Esophagus (tissue), 2 donors: ENCODE measurements around the gene OR7E24. TPM values are rescaled to one million over a fixed set of nuclear protein-coding genes. Genes with fewer than 3 reads are reported as not detected.
"Not testable (repeated sequence)": the region's sequence is repeated elsewhere in the genome, so short reads cannot be mapped to it uniquely, and the experiment has no call there.

Experiments
- H3K27ac ChIP-seq, 2 donors: one replicate each; pipeline ENCODE4 v1.5.1; 2013; ENCODE audit warnings: low read depth in 2 of 2, mild to moderate bottlenecking in 2 of 2, inconsistent platforms in 1 of 2, low read length in 1 of 2, moderate library complexity in 1 of 2
- H3K27me3 ChIP-seq, 2 donors: one replicate each; pipeline ENCODE4 v1.6.1; 2013; ENCODE audit warnings: low read length in 2 of 2, control low read depth in 1 of 2, mild to moderate bottlenecking in 1 of 2; ENCODE audit not compliant: insufficient read depth in 2 of 2, control insufficient read depth in 1 of 2
- H3K36me3 ChIP-seq, 2 donors: one replicate each; pipeline ENCODE4 v1.6.1; 2013; ENCODE audit warnings: low read length in 1 of 2; ENCODE audit not compliant: control insufficient read depth in 2 of 2, insufficient read depth in 2 of 2
- H3K4me1 ChIP-seq, 2 donors: one replicate each; pipeline ENCODE4 v1.6.1; 2013; ENCODE audit warnings: low read length in 1 of 2; ENCODE audit not compliant: control insufficient read depth in 2 of 2, insufficient read depth in 2 of 2
- H3K4me3 ChIP-seq, 2 donors: one replicate each; pipeline ENCODE4 v1.5.1; 2013; ENCODE audit warnings: low read length in 2 of 2, mild to moderate bottlenecking in 2 of 2, low read depth in 1 of 2, moderate library complexity in 1 of 2
- H3K9me3 ChIP-seq, 2 donors: one replicate each; pipeline ENCODE4 v1.6.1; 2013; ENCODE audit warnings: mild to moderate bottlenecking in 2 of 2, low read depth in 1 of 2, low read length in 1 of 2, moderate library complexity in 1 of 2; ENCODE audit not compliant: control insufficient read depth in 2 of 2, insufficient read depth in 1 of 2
- WGBS, 2 donors: extraction: QIAGEN DNeasy Blood & Tissue Kit; methylation state at CpG; one replicate each; pipeline ENCODE4 v1.1.7; 2013; 5-methylcytosine and 5-hydroxymethylcytosine counted together
- polyA plus RNA-seq, 2 donors: library from polyadenylated mRNA; stranded (reverse); fragments of 200-250 nt; gene quantifications; one replicate each; pipeline ENCODE4 v1.2.3, GENCODE V29; 2013
- donor health status: healthy with polysubstance abuse.
- donor health status: Bipolar disorder and iron deficiency.

The OR7E24 gene
- polyA plus RNA-seq: not detected

DNA sequence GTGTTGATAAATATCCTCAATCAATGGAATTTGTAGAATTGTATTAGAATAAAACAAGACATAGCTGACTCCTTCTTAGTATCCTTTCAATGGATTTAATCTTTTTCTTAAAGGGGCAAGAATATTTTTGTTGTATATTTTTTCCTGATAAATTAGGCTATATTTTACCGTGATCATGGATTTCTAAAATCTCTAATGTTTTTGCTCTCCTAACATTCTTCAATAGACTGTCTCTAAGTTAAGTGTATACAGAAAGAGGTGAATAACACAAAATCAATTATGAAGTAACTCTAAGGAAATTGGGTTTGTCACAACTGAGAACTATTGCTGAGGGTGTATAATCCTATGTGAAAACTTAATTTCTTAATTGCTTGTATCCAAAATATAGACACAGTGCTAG lies at the start of gene OR7E24:
Gene OR7E24 (plus strand): TSS at position 301 of the 400 bp plus-strand sequence. CDS start 114 bp downstream, outside the sequence.
- H3K4me3 ChIP-seq: no peak within 1 kb of the TSS

DNA sequence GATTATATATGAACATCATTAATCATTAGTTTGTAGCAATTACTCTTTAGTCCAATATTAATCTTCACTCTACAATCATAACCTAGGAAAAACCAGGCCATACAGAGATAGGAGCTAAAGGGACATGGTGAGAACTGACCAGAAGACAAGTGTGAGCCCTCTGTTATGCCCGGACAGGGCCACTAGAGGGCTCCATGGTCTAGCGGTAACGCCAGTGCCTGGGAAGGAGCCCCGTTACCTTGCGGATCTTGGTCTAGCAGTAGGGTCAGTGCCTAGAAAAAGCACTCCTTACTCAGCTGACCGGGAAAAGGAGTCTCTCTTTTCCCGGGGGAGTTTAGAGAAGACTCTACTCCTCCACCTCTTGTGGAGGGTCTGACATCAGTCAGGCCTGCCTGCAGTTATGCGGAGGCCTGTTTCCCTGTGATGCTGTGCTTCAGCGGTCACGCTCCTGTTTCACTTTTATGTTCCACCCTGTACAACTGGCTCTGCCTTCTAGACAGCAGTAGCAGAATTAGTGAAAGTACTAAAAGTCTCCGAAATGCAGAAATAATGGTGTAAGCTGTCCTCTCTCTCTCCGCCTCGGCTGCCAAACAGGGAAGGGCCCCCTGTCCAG lies 45.1 kb upstream of the OR7E24 start:
- Histone ChIP-seq H3K27me3 (no peaks in the 10 kb centered on the region), H3K4me1 (no peaks in the 10 kb centered on the region), H3K9me3 (no peaks in the 10 kb centered on the region), H3K27ac (no peak overlapping the region), H3K4me3 (no peak overlapping the region), H3K36me3 (no peaks in the 10 kb centered on the region)
- 32 to 36% methylated on average over 13 of the region's 13 CpGs for WGBS, 2 donors

More for the DNA sequence above, at the start of gene OR7E24:
- no peaks in the 10 kb centered on the region for H3K27me3 ChIP-seq
- peaks cover 0 to 2% of the 10 kb centered on the region in 2 donors for H3K9me3 ChIP-seq
- WGBS, 2 donors: 73 to 82% methylated on average over 1 of the region's 1 CpG
- no peak within 1 kb of the TSS for H3K27ac ChIP-seq
- no peaks in the 10 kb centered on the region for H3K36me3 ChIP-seq
- H3K4me1 ChIP-seq: no peaks in the 10 kb centered on the region

DNA sequence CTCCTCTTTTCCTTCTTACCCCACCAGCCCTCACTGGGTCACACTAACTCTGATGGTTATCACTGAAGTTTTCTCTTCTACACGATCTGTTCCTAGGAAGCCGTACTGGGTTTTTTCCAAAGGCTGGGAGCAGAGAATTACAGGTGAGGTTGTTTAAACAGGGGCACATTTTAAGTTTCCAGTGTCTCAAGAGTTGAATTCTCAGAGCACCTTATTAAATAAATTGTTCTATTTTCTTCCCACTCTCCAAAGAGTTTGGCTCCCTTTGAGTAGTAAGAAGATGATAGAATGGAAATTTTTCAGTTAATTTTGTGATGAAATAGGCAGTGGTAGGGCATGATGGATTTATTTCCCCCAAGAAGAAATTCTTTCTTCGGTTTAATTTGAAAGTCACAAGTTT lies 31.2 kb upstream of the OR7E24 start, which contains the start of gene OR7D4:
Gene OR7D4 (minus strand): TSS at position 101 of the 400 bp plus-strand sequence. CDS start 4,752 bp downstream, outside the sequence.
- H3K4me1 ChIP-seq: no peaks in the 10 kb centered on the region

DNA sequence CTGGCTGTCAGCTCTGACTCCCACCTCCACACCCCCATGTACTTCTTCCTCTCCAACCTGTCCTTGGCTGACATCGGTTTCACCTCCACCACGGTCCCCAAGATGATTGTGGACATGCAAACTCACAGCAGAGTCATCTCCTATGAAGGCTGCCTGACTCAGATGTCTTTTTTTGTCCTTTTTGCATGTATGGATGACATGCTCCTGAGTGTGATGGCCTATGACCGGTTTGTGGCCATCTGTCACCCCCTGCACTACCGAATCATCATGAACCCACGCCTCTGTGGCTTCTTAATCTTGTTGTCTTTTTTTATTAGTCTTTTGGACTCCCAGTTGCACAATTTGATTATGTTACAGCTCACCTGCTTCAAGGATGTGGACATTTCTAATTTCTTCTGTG lies 506 bp downstream of the OR7E24 start:
- H3K9me3 ChIP-seq: peaks cover 0 to 4% of the 10 kb centered on the region in 2 donors
- 76 to 78% methylated on average over 5 of the region's 5 CpGs for WGBS, 2 donors
- no peaks in the 10 kb centered on the region for H3K36me3 ChIP-seq
- no peak overlapping the region for H3K27ac ChIP-seq
- H3K4me3 ChIP-seq: no peak overlapping the region
- H3K27me3 ChIP-seq: no peaks in the 10 kb centered on the region
- H3K4me1 ChIP-seq: no peaks in the 10 kb centered on the region

More for the DNA sequence above, 31.2 kb upstream of the OR7E24 start, which contains the start of gene OR7D4:
- peaks cover 0 to 2% of the 10 kb centered on the region in 2 donors for H3K27me3 ChIP-seq
- WGBS, 2 donors: 72 to 74% methylated on average over 3 of the region's 3 CpGs
- peaks cover 0 to 3% of the 10 kb centered on the region in 2 donors for H3K9me3 ChIP-seq
- H3K27ac ChIP-seq: no peak within 1 kb of the TSS
- no peak within 1 kb of the TSS for H3K4me3 ChIP-seq
- no peaks in the 10 kb centered on the region for H3K36me3 ChIP-seq

DNA sequence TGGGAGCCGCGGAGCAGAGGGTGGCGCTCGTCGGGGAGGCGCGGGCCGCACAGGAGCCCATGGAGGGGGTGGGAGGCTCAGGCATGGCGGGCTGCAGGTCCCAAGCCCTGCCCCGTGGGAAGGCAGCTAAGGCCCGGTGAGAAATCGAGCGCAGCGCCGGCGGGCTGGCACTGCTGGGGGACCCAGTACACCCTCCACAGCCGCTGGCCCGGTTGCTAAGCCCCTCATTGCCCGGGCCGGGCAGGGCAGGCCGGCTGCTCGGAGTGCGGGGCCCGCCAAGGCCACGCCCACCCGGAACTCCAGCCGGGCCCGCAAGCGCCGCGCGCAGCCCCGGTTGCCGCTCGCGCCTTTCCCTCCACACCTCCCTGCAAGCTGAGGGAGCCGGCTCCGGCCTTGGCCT lies 32.8 kb downstream of the OR7E24 start:
- WGBS, 2 donors: 10 to 27% methylated on average over 29 to 38 of the region's 38 CpGs
- H3K4me3 ChIP-seq: not testable (repeated sequence)
- peaks cover 3 to 15% of the 10 kb centered on the region in 2 donors for H3K9me3 ChIP-seq

GRCh38 chr19:9289231-9289884 lies 38.6 kb downstream of the OR7E24 start:
- Histone ChIP-seq H3K9me3 (peaks cover 0 to 11% of the 10 kb centered on the region in 2 donors), H3K27me3 (no peaks in the 10 kb centered on the region), H3K4me1 (no peaks in the 10 kb centered on the region), H3K4me3 (no peak overlapping the region), H3K36me3 (peaks cover 0 to 3% of the 10 kb centered on the region in 2 donors), H3K27ac (no peak overlapping the region)
- 94 to 100% methylated on average over 2 of the region's 2 CpGs for WGBS, 2 donors

More for the DNA sequence above, 32.8 kb downstream of the OR7E24 start:
- H3K27ac ChIP-seq, H3K27me3 ChIP-seq, H3K4me1 ChIP-seq, H3K36me3 ChIP-seq: not testable (repeated sequence)

DNA sequence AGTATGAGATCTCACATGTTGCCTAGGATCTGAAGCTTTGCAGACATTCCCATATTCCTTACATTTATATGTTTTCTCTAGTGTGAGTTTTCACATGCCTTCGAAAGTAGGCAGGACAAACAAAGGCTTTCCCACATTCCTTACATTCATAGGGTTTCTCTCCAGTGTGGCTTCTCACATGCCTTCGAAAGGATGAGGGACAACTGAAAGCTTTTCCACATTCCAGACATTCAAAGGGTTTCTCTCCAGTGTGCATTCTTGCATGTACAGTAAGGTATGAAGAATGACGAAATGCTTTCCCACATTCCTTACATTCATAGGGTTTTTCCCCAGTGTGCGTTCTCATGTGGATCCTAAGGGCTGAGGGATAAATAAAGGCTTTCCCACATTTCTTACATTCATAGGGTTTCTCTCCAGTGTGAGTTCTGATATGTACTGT lies 44.7 kb downstream of the OR7E24 start:
- H3K27ac ChIP-seq: no peak overlapping the region
- peaks cover 9 to 28% of the 10 kb centered on the region in 2 donors for H3K36me3 ChIP-seq
- H3K27me3 ChIP-seq: no peaks in the 10 kb centered on the region
- no peaks in the 10 kb centered on the region for H3K4me1 ChIP-seq
- no peak overlapping the region for H3K4me3 ChIP-seq
- WGBS, 2 donors: 97 to 98% methylated on average over 4 of the region's 4 CpGs
- peaks cover 0 to 16% of the 10 kb centered on the region in 2 donors for H3K9me3 ChIP-seq

- Histone ChIP-seq H3K4me3 (no peak overlapping the region), H3K36me3 (peaks cover 12 to 31% of the 10 kb centered on the region in 2 donors), H3K27me3 (no peaks in the 10 kb centered on the region), H3K9me3 (peaks cover 0 to 16% of the 10 kb centered on the region in 2 donors), H3K4me1 (no peaks in the 10 kb centered on the region), H3K27ac (no peak overlapping the region)
- 93 to 95% methylated on average over 2 of the region's 2 CpGs for WGBS, 2 donors
Measured at GRCh38 chr19:9296336-9296735, 45.6 kb downstream of the OR7E24 start.
